ENCODE measurements around the gene B4GALT6.

B4GALT6 gene

DNA sequence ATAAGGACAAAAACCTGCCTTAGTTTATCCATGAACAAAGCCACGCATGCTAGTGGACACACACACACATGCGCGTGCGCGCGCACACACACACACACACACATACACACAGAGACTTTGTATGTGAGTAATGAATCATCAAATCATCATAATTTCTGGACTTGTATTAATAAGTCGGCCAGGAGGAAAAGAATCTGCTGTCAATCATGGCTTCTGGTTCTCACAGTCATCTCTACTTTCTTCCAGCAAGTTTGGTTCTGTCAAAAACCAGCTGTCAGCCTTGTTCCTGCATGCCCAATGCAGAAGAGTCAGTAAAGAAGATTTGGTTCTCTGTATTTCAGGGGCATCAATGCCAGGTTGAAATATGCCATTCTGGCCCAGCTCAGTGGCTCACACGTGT is 93.8 kb downstream of the B4GALT6 start:
- no peak for DNase-seq

GRCh38 chr18:31587529-31587928 is 96.9 kb downstream of the B4GALT6 start:
- no peak for DNase-seq

- DNase-seq, result no peak
Measured at GRCh38 chr18:31586616-31587015, 97.8 kb downstream of the B4GALT6 start.

DNA sequence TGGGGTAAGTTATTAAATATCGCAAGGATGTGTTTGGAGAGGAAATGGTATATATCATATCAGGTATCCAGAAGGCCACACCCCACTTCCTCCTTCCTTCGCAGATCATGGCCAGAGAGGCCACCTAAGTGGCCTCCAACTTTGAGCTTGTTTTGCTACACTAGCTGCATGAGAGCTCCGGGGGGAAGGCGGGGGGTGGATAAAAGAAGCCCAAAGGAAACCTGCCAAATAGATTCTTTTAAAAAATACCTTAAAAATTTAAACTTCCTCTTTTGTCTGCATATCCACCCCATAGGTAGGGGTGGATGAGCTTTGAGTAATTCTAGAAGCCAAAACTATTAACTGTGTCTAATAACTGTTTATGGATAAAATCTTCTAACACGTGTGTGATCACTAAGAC is 98.4 kb downstream of the B4GALT6 start:
- no peak for DNase-seq

DNA sequence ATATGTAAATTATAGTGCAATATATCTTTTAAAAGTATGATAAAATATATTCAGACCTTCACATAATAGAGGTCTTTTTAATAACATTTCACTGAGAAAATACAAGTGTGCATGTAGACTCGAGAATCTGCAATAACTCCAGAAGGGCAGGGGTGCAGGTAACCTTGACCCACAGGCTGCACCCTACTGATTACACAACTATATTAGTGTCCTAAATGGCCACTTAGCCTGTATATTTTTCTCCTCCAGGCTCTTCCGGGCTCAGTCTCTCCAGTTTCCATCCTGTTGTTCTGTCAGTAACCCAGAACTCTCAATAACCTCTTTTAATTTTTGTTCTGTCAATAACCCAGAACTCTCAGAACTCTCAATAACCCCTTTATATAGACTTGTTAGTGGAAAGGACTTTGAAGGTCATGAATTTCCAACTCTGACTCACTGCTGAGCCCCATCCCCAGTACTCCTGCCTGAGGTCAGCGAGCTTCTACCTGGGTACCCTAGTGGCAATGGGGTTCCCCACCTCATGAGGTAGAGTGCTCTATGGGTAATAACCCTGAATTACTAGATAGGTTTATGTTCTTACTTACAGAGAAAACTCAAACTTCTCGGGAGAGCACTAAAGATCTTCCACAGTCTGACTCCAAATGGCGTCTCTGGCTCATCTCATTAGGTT is 101.1 kb downstream of the B4GALT6 start:
- no peak for DNase-seq

DNA sequence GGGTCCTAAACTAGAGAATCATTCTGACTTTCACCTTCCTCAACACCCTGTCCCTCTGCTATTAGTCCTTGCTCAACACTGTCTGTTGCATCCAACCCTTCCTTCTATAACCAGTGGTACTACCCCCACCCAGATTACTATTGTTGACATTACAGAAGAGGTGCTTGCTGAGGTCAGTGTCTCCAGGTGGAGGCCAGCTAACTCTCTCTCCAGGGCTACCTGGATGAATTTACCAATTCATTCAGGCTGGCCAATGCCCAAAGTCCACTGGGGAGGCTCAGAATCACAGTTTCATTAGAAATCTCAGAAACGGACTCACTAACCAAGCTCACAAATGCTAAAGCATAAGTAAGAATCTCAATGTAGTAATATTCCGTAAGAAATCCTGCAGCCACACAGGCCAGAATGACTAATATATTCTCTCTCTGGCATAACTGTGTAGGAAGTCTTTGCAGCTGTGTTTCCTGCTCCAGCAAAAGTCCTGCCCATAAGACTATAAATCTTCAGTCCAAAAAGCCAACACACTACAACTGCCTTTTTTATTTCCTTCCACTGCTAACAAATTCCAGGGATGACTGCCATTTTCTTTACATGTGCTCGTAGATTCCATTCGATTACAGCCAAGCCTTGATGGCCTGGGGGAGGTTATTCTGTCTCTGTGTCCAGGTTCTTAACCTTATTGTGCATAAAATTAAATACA is 102.7 kb downstream of the B4GALT6 start:
- DNase-seq, result no peak

GRCh38 chr18:31579375-31579774 is 105.0 kb downstream of the B4GALT6 start:
- no peak for DNase-seq

GRCh38 chr18:31578126-31578525 is 106.3 kb downstream of the B4GALT6 start:
- no peak for DNase-seq

DNA sequence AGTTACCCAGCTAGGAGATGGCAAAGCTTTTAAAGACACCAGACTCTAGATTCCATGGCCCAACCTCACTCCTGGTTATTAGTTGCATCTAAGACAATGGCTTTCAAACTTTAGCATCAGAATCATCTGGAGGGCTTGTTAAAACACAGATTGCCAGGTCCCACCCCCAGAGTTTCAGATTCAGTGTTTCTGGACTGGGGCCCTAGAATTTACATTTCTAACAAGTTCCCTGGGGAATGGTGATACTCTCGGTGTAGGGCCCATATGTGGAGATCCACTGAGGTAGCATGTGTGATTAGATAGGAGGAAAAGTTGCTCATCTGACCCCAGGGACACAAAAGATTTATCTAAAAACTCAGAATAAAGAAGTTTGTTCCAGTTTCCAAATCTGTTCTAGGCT is 107.2 kb downstream of the B4GALT6 start:
- no peak for DNase-seq

DNA sequence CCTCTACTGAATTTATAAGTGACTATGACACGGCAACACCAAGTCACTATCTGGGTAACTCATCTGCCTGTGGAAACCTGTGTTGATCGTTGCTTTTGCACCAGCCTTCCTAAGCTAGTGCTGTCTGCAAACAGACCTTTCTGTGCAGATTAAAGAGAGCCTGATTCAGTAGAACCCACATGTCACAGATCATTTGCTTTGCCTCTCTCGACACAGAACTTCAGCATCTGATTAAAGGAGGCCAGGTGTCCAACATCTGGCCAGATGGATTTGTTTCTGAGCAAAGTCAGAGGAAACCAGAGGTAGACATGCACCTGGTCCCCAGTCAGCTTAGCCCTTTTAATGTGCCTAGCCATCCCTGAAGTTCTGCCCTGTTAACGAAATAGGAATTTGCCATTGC is 107.7 kb downstream of the B4GALT6 start:
- no peak for DNase-seq

DNA sequence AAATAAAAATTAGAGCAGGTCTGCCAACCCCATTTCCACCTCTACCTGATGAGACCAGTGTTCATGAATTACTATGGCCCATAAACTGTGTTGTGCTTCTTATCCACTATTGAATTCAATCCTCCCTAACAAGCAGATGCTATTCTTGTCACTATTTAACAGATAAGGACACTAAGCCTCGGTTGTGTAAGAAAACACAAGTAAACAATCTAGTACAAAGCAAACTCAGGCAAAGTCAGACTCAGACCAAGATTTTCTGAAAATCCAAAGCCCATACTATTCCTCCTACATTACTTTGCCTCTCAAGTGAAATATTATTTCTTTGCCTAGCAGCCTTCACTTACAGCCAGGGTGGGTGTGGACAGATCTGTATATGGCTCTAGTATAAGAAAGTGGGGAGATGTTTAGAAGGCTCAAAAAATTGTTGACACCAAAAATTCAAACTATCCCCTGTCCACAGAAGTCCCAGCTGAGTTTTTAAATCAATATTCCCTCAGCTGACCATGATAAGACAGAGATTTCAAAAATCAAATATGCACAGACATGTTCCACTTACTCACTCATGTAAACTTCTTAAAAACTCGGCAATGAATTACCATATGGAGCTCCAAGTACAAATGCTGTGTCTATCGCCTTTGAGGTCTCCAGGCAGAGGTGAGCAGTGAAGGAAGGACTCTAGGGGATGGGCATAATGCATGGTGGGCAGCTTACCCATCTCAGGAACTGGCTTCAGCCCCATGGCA is 108.7 kb downstream of the B4GALT6 start:
- DNase-seq, result no peak

DNA sequence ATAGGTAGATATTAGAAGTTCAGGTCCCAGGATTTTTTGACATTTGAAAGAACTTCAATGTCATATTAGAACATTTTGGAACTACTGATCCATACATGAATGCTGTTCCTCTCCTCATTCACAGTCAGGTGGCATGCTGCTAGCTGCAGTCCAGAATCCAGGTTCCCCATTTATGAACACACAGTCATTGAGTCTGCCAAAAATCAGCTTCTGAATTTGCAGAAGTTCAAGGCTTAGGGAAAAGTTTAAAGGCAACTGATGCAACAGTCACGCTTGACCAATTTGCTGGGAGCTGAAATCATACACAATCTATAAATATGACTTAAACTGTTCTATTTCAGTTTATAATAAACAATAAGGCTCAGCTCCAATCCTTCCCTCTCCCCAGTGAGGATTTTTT is 110.0 kb downstream of the B4GALT6 start:
- DNase-seq, result no peak
